CD4-positive, alpha-beta T cell treated with Interleukin-12 subunit alpha and Interleukin-12 subunit beta, for 1 hour (primary cell): ENCODE measurements around the gene IMPA2.
"Not testable (repeated sequence)": the region's sequence is repeated elsewhere in the genome, so short reads cannot be mapped to it uniquely, and the experiment has no call there.

Experiments
- DNase-seq: peaks from one replicate; pipeline ENCODE4 v3.0.0-alpha.2; 2020

The IMPA2 gene

GRCh38 chr18:11963991-11964484 lies 17.3 kb upstream of the IMPA2 start:
- no peak for DNase-seq

- DNase-seq, result no peak
These were observed 11.1 kb upstream of the IMPA2 start for GRCh38 chr18:11969904-11970835.

GRCh38 chr18:11970836-11971226 lies 10.5 kb upstream of the IMPA2 start:
- not testable (repeated sequence) for DNase-seq

- no peak for DNase-seq
These were observed 8.7 kb upstream of the IMPA2 start for GRCh38 chr18:11972371-11973174.

GRCh38 chr18:11974741-11975325 lies 6.5 kb upstream of the IMPA2 start:
- DNase-seq, result no peak

GRCh38 chr18:11975723-11976122 lies 5.6 kb upstream of the IMPA2 start:
- no peak for DNase-seq

GRCh38 chr18:11976315-11977152 lies 4.8 kb upstream of the IMPA2 start:
- no peak for DNase-seq

- DNase-seq, result no peak
These were observed 4.2 kb upstream of the IMPA2 start for GRCh38 chr18:11977153-11977466.

GRCh38 chr18:11978956-11979355 lies 2.4 kb upstream of the IMPA2 start:
- DNase-seq, result no peak

- no peak for DNase-seq
These were observed 1.2 kb upstream of the IMPA2 start for GRCh38 chr18:11980163-11980493.

GRCh38 chr18:11980494-11981191 lies 664 bp upstream of the IMPA2 start:
- DNase-seq, result peak; percentile 95

- no peak for DNase-seq
These were observed 448 bp downstream of the IMPA2 start for GRCh38 chr18:11981543-11982366.

- DNase-seq, result no peak
These were observed 1.7 kb downstream of the IMPA2 start for GRCh38 chr18:11982981-11983380.

GRCh38 chr18:11983592-11983991 lies 2.3 kb downstream of the IMPA2 start:
- DNase-seq, result no peak

- no peak for DNase-seq
These were observed 2.8 kb downstream of the IMPA2 start for GRCh38 chr18:11984091-11984490.

- DNase-seq, result no peak
These were observed 4.3 kb downstream of the IMPA2 start for GRCh38 chr18:11985586-11985985.

GRCh38 chr18:11986061-11986460 lies 4.8 kb downstream of the IMPA2 start:
- DNase-seq, result no peak

- no peak for DNase-seq
These were observed 6.2 kb downstream of the IMPA2 start for GRCh38 chr18:11987527-11987926.

- no peak for DNase-seq
These were observed 7.9 kb downstream of the IMPA2 start for GRCh38 chr18:11989174-11989573.

- DNase-seq, result no peak
These were observed 8.7 kb downstream of the IMPA2 start for GRCh38 chr18:11989966-11990380.

GRCh38 chr18:11990539-11990938 lies 9.2 kb downstream of the IMPA2 start:
- DNase-seq, result no peak
